ENCODE measurements around the gene GFRA4.

GFRA4 gene

DNA sequence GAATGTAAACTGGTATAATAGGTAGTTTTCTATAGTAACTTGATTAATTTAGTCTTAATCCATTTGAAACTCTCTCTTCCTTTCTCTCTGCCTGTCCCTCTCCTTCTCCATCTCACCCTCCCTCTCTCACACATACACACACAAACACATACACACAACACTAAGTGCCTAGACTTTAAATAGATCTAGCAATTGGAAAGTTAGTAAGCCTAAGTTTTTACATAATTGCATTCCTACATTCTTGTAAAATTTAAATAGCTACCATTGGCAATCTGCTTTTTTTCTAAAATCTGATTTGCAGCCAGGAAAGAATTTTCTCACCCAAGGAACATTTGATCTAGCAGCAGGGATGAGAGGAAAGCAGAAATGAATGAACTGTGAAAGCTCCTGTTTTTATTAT, 15.7 kb downstream of the GFRA4 start:
- Histone ChIP-seq H4K20me1 (ENCODE audit: insufficient read depth, low read length) (no peaks in the 10 kb centered on the region), H3K9ac (ENCODE audit: low read length) (no peak overlapping the region), H3K4me1 (ENCODE audit: low read length) (peaks cover 19% of the 10 kb centered on the region), H3K4me3 (ENCODE audit: low read length) (no peak overlapping the region), H3K27ac (ENCODE audit: low read length) (no peak overlapping the region), H3K27me3 (replicated peaks; ENCODE audit: insufficient read depth, low read length) (no peaks in the 10 kb centered on the region), H3K36me3 (replicated peaks; ENCODE audit: insufficient read depth, low read length) (no peaks in the 10 kb centered on the region), H3K9me3 (replicated peaks; ENCODE audit: insufficient read depth, low read length) (no peaks in the 10 kb centered on the region), H2AFZ (ENCODE audit: low read length) (no peak overlapping the region), H3K4me2 (ENCODE audit: low read depth, low read length) (no peak overlapping the region), H3K79me2 (ENCODE audit: low read length) (no peaks in the 10 kb centered on the region), H3K9me2 (replicated peaks; ENCODE audit: insufficient read depth, low read length) (no peaks in the 10 kb centered on the region), H3F3A (ENCODE audit: insufficient read depth, low read length) (peaks cover 10% of the 10 kb centered on the region)
- DNase-seq = no peak
- TF ChIP-seq EZH2phosphoT487 (IDR thresholded peaks at IDR 0.05; ENCODE audit: low read length) (no peak), EZH2 (optimal IDR thresholded peaks at IDR 0.05; ENCODE audit: low read depth, low read length) (no peak)
- TF ChIP-seq, protein P1, sequence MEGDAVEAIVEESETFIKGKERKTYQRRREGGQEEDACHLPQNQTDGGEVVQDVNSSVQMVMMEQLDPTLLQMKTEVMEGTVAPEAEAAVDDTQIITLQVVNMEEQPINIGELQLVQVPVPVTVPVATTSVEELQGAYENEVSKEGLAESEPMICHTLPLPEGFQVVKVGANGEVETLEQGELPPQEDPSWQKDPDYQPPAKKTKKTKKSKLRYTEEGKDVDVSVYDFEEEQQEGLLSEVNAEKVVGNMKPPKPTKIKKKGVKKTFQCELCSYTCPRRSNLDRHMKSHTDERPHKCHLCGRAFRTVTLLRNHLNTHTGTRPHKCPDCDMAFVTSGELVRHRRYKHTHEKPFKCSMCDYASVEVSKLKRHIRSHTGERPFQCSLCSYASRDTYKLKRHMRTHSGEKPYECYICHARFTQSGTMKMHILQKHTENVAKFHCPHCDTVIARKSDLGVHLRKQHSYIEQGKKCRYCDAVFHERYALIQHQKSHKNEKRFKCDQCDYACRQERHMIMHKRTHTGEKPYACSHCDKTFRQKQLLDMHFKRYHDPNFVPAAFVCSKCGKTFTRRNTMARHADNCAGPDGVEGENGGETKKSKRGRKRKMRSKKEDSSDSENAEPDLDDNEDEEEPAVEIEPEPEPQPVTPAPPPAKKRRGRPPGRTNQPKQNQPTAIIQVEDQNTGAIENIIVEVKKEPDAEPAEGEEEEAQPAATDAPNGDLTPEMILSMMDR (IDR thresholded peaks at IDR 0.05; ENCODE audit: low read length) = no peak

DNA sequence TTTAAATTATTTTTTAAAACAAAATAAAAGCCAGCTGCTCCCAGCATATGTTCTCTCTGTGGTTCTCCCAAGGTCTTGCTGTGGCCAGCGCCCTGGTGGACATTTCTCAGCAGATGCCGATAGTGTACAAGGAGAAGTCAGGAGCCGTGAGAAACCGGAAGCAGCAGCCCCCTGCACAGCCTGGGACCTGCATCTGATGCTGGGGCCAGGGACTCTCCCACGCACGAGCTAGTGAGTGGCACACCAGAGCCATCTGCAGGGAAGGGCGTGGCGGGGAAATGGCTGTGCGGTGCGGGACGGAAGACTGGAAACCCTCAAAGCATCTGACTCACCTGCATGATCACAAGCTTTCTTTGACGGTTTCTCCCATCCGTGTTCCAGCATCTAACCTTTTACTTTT, 16.5 kb downstream of the GFRA4 start:
- Histone ChIP-seq H3K27ac (ENCODE audit: low read length) (no peak overlapping the region), H3K36me3 (replicated peaks; ENCODE audit: insufficient read depth, low read length) (no peaks in the 10 kb centered on the region), H3K9ac (ENCODE audit: low read length) (no peak overlapping the region), H3K27me3 (replicated peaks; ENCODE audit: insufficient read depth, low read length) (no peaks in the 10 kb centered on the region), H3K4me3 (ENCODE audit: low read length) (no peak overlapping the region), H3F3A (ENCODE audit: insufficient read depth, low read length) (peaks cover 4% of the 10 kb centered on the region), H3K4me2 (ENCODE audit: low read depth, low read length) (no peak overlapping the region), H3K9me3 (replicated peaks; ENCODE audit: insufficient read depth, low read length) (no peaks in the 10 kb centered on the region), H4K20me1 (ENCODE audit: insufficient read depth, low read length) (no peaks in the 10 kb centered on the region), H3K4me1 (ENCODE audit: low read length) (peaks cover 12% of the 10 kb centered on the region), H3K9me2 (replicated peaks; ENCODE audit: insufficient read depth, low read length) (no peaks in the 10 kb centered on the region), H3K79me2 (ENCODE audit: low read length) (no peaks in the 10 kb centered on the region), H2AFZ (ENCODE audit: low read length) (no peak overlapping the region)
- TF ChIP-seq, protein P1 (IDR thresholded peaks at IDR 0.05; ENCODE audit: low read length) = no peak
- TF ChIP-seq EZH2phosphoT487 (IDR thresholded peaks at IDR 0.05; ENCODE audit: low read length) (no peak), EZH2 (optimal IDR thresholded peaks at IDR 0.05; ENCODE audit: low read depth, low read length) (no peak)
- DNase-seq = no peak

DNA sequence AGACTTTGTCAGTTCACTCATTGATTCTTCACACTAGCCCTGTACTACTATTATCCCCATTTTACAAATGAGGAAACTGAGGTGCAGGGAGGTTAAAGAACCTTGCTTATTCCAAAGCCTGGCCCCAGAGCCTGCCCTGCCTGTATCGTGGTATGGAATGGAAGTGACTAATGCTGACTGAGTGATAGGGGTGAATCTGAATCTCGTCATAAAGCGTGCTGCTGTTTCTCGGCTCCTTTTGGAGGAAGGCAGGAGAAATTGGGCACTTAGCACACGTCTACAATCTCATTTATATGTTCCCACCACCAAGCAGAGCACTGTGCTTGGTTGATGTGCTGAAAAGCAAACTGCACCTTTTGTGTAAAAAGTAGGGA, 17.1 kb downstream of the GFRA4 start:
- no peak for DNase-seq
- H3F3A ChIP-seq (ENCODE audit: insufficient read depth, low read length) = no peaks in the 10 kb centered on the region
- no peaks in the 10 kb centered on the region for H3K27me3 ChIP-seq (replicated peaks; ENCODE audit: insufficient read depth, low read length)
- no peaks in the 10 kb centered on the region for H4K20me1 ChIP-seq (ENCODE audit: insufficient read depth, low read length)
- H3K27ac ChIP-seq (ENCODE audit: low read length) = no peak overlapping the region
- no peak overlapping the region for H3K4me2 ChIP-seq (ENCODE audit: low read depth, low read length)
- no peaks in the 10 kb centered on the region for H3K79me2 ChIP-seq (ENCODE audit: low read length)
- TF ChIP-seq, protein P1 (IDR thresholded peaks at IDR 0.05; ENCODE audit: low read length) = no peak
- TF ChIP-seq EZH2 (optimal IDR thresholded peaks at IDR 0.05; ENCODE audit: low read depth, low read length) (no peak), EZH2phosphoT487 (IDR thresholded peaks at IDR 0.05; ENCODE audit: low read length) (no peak)
- H3K9ac ChIP-seq (ENCODE audit: low read length) = no peak overlapping the region
- no peak overlapping the region for H2AFZ ChIP-seq (ENCODE audit: low read length)
- no peak overlapping the region for H3K4me3 ChIP-seq (ENCODE audit: low read length)
- peaks cover 6% of the 10 kb centered on the region for H3K4me1 ChIP-seq (ENCODE audit: low read length)
- H3K9me3 ChIP-seq (replicated peaks; ENCODE audit: insufficient read depth, low read length) = no peaks in the 10 kb centered on the region
- no peaks in the 10 kb centered on the region for H3K36me3 ChIP-seq (replicated peaks; ENCODE audit: insufficient read depth, low read length)
- no peaks in the 10 kb centered on the region for H3K9me2 ChIP-seq (replicated peaks; ENCODE audit: insufficient read depth, low read length)

Measured in MM.1S (cell line).